ENCODE data around the gene UBQLN4. TPM values are rescaled to one million over a fixed set of nuclear protein-coding genes. Genes with fewer than 3 reads are reported as not detected.

UBQLN4 gene
- total RNA-seq, 2 experiments from 2014 or later, result 33.2 to 37.1 TPM

DNA sequence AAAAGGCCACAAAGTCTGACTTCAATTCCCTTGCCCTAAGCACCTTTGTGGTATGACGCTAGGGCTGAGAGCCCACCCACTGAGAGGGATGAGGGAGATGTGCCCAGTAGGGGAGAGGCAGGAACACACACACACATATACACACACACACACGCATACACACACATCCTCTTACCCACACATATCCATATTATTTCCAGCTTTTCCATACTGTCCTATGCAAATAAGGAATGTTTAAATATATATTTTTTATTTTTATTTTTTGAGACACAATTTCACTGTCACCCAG, 10.3 kb upstream of the UBQLN4 start:
- POLR2A ChIA-PET, result interaction anchor here (0.7 kb wide), 1 partner anchor 131 kb away, joined by 3 read pairs; no protein-coding TSS in a partner anchor
- BruUV-seq (replicated peaks), result no TSS peak
- no peak for TF ChIP-seq EZH2phosphoT487 (IDR thresholded peaks at IDR 0.05; ENCODE audit: borderline replicate concordance, low read depth, low read length)
- TF ChIP-seq, protein P1, sequence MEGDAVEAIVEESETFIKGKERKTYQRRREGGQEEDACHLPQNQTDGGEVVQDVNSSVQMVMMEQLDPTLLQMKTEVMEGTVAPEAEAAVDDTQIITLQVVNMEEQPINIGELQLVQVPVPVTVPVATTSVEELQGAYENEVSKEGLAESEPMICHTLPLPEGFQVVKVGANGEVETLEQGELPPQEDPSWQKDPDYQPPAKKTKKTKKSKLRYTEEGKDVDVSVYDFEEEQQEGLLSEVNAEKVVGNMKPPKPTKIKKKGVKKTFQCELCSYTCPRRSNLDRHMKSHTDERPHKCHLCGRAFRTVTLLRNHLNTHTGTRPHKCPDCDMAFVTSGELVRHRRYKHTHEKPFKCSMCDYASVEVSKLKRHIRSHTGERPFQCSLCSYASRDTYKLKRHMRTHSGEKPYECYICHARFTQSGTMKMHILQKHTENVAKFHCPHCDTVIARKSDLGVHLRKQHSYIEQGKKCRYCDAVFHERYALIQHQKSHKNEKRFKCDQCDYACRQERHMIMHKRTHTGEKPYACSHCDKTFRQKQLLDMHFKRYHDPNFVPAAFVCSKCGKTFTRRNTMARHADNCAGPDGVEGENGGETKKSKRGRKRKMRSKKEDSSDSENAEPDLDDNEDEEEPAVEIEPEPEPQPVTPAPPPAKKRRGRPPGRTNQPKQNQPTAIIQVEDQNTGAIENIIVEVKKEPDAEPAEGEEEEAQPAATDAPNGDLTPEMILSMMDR (conservative IDR thresholded peaks at IDR 0.05; ENCODE audit: low read length), result no peak
- CTCF ChIA-PET (ENCODE audit: unreplicated experiment), result no interaction called here
- Histone ChIP-seq H3K79me2 (ENCODE audit: insufficient read depth, low read depth, low read length) (no peaks in the 10 kb centered on the region), H3K4me3 (ENCODE audit: low read depth, low read length, poor library complexity, severe bottlenecking) (no peak overlapping the region), H3K27ac (ENCODE audit: low read depth, low read length, poor library complexity, severe bottlenecking) (no peak overlapping the region), H3K9me3 (ENCODE audit: low read length) (no peaks in the 10 kb centered on the region), H4K20me1 (ENCODE audit: insufficient read depth, low read length) (no peaks in the 10 kb centered on the region), H3K36me3 (ENCODE audit: insufficient read depth, low read length) (no peaks in the 10 kb centered on the region), H3K4me2 (ENCODE audit: low read length) (no peak overlapping the region), H2AFZ (ENCODE audit: low read length) (no peak overlapping the region), H3K4me1 (ENCODE audit: insufficient read depth, low read length, poor library complexity, severe bottlenecking) (no peaks in the 10 kb centered on the region), H3K9me2 (ENCODE audit: insufficient read depth, low read length) (no peaks in the 10 kb centered on the region)
- intact Hi-C loops (cut with micrococcal nuclease; ENCODE audit: unreplicated experiment), result no loop called here
- no peak for DNase-seq (ENCODE audit: low spot score)

- no peaks in the 10 kb centered on the region for H3K4me1 ChIP-seq (ENCODE audit: insufficient read depth, low read length, poor library complexity, severe bottlenecking)
These were observed 8.6 kb upstream of the UBQLN4 start for GRCh38 chr1:156062189-156062588.

DNA sequence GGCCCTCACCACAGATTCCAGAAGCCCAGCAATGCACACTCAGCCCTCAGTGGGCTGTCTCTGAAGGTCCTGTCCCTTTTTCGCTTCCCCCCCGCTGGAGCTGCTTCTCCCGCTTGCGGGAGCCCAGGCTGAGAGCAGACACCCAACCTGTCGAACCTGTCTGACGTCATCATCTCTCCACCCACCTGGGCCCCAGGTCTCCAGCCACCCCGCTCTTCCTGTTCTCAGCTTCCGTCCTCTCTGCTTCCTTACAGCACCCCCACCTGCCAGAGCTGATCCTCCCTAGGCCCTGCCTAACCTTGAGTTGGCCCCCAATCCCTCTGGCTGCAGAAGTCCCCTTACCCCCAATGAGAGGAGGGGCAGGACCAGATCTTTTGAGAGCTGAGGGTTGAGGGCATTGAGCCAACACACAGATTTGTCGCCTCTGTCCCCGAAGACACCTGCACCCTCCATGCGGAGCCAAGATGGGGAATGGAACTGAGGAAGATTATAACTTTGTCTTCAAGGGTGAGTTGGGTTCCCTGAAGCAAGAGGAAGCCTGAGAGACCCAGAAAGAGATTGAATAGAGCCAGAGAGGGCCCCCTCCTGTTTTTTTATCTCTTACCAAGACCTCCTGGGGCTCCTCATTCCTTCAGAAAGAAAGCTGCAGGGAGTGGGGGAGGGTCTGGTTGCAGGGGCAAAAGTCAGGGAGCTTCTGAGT, 7.5 kb upstream of the UBQLN4 start, which contains the start of gene RAB25:
RAB25 (plus strand) TSS at position 224 of the 700 bp plus-strand sequence; CDS start at position 465, 241 bp downstream.
- no peak within 1 kb of the TSS for H3K4me3 ChIP-seq (ENCODE audit: low read depth, low read length, poor library complexity, severe bottlenecking)
- ChIA-PET CTCF (ENCODE audit: unreplicated experiment) (no interaction called here), POLR2A (interaction anchor here (0.7 kb wide), 1 partner anchor 125 kb away, joined by 3 read pairs; no protein-coding TSS in a partner anchor)
- no peak within 1 kb of the TSS for H3K4me2 ChIP-seq (ENCODE audit: low read length)
- H3K36me3 ChIP-seq (ENCODE audit: insufficient read depth, low read length), result peaks cover 4% of the 10 kb centered on the region; the same call in 1 of the 2 replicates
- BruUV-seq (replicated peaks), result no TSS peak
- H3K79me2 ChIP-seq (ENCODE audit: insufficient read depth, low read depth, low read length), result no peaks in the 10 kb centered on the region
- no peaks in the 10 kb centered on the region for H3K9me3 ChIP-seq (ENCODE audit: low read length)
- no peak within 1 kb of the TSS for H2AFZ ChIP-seq (ENCODE audit: low read length)
- H3K4me1 ChIP-seq (ENCODE audit: insufficient read depth, low read length, poor library complexity, severe bottlenecking), result peaks cover 6% of the 10 kb centered on the region
- no peak for DNase-seq (ENCODE audit: low spot score)
- no peak within 1 kb of the TSS for H3K27ac ChIP-seq (ENCODE audit: low read depth, low read length, poor library complexity, severe bottlenecking)
- no peaks in the 10 kb centered on the region for H3K9me2 ChIP-seq (ENCODE audit: insufficient read depth, low read length)
- intact Hi-C loops (cut with micrococcal nuclease; ENCODE audit: unreplicated experiment), result no loop called here
- no peak for TF ChIP-seq EZH2phosphoT487 (IDR thresholded peaks at IDR 0.05; ENCODE audit: borderline replicate concordance, low read depth, low read length)
- H4K20me1 ChIP-seq (ENCODE audit: insufficient read depth, low read length), result no peaks in the 10 kb centered on the region

More at GRCh38 chr1:156062189-156062588, 8.6 kb upstream of the UBQLN4 start:
- Histone ChIP-seq H2AFZ (ENCODE audit: low read length) (no peak overlapping the region), H3K9me2 (ENCODE audit: insufficient read depth, low read length) (no peaks in the 10 kb centered on the region), H3K79me2 (ENCODE audit: insufficient read depth, low read depth, low read length) (no peaks in the 10 kb centered on the region), H3K4me2 (ENCODE audit: low read length) (no peak overlapping the region), H3K4me3 (ENCODE audit: low read depth, low read length, poor library complexity, severe bottlenecking) (no peak overlapping the region), H3K36me3 (ENCODE audit: insufficient read depth, low read length) (peaks cover 4% of the 10 kb centered on the region; the same call in 1 of the 2 replicates), H4K20me1 (ENCODE audit: insufficient read depth, low read length) (no peaks in the 10 kb centered on the region), H3K27ac (ENCODE audit: low read depth, low read length, poor library complexity, severe bottlenecking) (no peak overlapping the region), H3K9me3 (ENCODE audit: low read length) (no peaks in the 10 kb centered on the region)
- BruUV-seq (replicated peaks), result no TSS peak
- ChIA-PET POLR2A (interaction anchor here (0.7 kb wide), 1 partner anchor 79 kb away, joined by 4 read pairs; no protein-coding TSS in a partner anchor), CTCF (ENCODE audit: unreplicated experiment) (no interaction called here)
- DNase-seq (ENCODE audit: low spot score), result no peak
- TF ChIP-seq EZH2phosphoT487 (IDR thresholded peaks at IDR 0.05; ENCODE audit: borderline replicate concordance, low read depth, low read length), result no peak
- TF ChIP-seq, protein P1 (conservative IDR thresholded peaks at IDR 0.05; ENCODE audit: low read length), result no peak
- intact Hi-C loops (cut with micrococcal nuclease; ENCODE audit: unreplicated experiment), result no loop called here
